Islet precursor cell (in vitro differentiated cells): ENCODE measurements around the gene ATE1.
"Not testable (repeated sequence)": the region's sequence is repeated elsewhere in the genome, so short reads cannot be mapped to it uniquely, and the experiment has no call there.

Experiments used
- DNase-seq: peaks from one replicate; pipeline ENCODE4 v3.0.0-alpha.2; 2018

ATE1 gene

DNA sequence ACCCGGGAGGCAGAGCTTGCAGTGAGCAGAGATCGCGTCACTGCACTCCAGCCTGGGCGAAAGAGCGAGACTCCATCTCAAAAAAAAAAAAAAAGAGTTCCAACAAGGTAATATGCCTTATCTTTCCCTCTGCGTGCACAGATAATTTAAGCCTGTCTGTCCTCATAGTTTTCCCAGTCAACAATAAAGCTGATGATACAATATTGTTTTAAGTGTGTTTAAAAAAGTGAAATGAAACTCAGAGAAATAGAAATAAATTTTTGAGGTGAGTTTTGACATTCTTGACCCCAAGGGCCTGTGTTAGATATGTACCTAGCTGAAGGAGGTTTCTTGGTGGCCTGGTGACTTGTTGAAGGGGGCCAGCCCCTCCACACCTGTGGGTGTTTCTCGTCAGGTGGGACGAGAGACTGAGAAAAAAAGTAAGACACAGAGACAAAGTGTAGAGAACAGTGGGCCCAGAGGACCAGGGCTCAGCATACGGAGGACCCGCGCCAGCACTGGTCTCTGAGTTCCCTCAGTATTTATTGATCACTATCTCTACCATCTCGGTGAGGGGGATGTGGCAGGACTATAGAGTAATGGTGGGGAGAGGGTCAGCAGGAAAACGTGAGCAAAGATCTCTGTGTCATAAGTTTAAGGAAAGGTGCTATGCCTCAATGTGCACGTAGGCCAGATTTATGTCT lies 1.9 kb upstream of the ATE1 start:
- DNase-seq: not testable (repeated sequence)

DNA sequence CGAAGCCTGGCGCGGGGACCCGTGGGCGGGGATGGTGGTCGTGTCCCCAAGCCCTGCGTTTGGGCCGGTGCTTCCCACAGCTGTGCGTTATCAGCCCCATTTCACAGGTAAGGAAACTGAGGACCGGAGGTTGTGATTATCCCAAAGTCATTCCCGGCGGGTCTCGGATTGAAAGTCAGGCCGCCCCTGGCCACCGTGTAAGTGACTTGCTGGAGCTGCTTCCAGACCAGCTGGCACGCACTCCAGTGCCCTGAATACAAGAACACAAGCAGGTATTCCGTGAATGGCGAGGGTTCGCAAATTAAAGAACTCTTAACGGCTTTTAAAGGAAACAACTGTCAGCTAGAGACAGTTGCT lies 675 bp upstream of the ATE1 start:
- DNase-seq: peak; percentile 57

DNA sequence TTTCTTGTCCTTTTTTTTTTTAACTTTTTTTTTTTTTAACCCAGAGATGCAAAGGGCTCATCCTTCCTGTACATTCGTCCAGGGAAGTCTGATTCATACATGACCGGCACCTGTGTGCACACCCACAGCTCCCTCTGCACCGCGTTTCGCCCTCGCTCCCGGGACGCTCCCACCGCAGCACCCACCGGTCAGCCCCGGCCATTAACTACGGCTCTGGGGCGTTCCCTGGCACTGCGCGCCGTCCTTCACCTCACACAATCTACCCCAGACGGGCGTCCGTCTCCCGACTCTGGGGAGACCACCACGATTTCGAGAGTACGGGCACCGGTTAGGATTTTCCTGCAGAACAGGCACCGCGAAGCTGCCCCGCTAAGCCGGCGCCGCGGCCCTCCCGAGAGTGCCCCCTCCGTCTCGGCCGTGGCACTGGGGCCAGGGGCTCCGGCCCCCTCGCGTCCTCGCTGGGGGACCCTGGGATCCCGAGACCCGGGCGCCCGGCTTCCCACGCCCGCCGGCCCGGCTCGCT lies 452 bp downstream of the ATE1 start:
- DNase-seq: peak; percentile 79

DNA sequence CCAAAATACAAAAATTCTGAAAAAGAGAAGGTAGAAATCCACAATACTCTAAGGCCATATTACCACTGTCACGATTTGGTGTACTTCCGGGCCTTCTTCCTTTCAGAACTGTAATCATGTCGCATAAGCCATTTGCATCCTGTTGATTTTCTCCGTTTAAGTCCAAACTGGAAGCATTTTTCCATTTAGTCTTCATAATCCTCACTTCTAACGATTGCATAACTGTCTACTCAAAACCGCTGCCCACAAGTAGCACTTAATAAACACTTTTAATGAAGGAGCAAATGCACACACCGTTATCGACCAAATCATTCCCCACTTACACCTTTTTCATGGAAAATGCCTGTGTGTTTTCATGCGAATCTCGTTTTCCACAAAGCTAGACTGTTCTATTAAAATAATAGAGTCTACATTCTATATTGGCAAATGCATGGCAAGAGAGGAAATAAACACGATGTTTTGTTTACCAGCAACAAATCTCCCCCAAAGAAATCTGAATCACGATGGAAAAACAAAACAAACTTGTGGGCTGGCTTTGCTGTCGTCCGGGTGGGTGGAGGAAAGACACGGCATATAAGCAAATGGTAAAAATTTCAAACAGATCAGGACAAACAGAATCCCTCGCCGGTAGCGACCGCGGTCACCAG lies 1.0 kb downstream of the ATE1 start:
- DNase-seq: no peak

DNA sequence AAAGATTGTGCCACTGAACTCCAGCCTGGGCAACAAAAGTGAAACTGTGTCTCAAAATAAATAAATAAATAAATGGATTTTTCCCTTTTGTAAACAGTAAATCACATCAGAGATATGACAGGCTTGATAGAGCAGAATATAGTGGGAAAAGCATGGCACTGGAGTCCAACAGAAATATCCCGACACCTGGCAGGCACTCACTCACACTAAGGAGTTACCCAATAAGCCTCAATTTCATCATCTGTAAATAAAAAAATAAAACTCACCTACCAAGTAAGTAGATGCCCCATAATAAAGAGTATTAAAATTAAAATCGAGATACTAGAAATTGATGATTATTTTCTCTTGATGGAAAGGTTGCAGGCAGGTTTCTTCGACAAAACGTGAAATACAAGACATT lies 1.7 kb downstream of the ATE1 start:
- DNase-seq: no peak

DNA sequence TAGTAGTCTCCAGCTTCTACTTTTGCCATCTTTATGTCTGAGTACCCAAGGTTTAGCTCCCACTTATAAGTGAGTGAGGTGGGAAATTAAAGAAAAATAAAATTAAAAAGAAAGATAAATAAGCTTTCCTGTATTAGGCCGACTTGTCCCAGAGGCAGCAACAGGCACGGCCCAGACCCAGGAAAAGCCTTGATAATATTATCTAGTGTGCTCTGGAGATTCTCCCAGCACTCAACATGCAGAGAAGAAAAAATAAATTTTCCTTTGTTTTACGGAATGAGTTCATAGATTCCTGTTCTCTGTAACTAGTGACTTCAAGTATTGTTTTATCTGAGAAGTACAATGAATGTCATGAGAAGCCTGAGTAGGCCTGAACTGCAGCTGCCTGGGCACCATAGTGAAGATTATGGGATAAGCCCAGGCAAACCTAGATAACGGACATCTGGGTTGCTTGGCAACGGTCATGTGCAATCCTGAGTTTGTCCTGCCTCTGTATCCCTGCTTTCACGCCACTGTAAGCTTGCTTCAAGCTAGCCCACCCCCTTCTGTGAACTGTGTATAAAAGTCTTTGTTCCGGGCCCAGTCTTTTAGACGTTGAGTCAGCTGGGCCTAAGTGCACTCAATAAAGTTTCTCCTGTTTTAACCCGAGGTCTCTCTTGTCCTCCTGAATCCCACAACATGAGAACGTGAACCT lies 6.4 kb downstream of the ATE1 start:
- DNase-seq: peak; percentile 59

DNA sequence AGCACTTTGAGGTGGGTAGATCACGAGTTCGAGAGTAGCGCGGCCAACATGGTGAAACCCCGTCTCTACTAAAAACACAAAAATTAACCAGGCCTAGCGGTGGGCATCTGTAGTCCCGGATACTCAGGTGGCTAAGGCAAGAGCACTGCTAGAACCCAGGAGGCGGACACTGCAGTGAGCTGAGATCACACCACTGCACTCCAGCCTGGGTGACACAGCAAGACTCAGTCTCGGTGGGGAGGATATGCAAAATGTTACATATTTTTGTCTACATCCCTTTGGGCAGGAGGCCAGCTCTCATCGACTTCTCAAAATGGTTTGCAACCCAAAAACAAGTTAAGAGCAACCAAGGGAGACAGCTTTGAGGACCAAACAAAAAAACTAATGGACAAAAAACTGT lies 8.2 kb downstream of the ATE1 start:
- DNase-seq: no peak

DNA sequence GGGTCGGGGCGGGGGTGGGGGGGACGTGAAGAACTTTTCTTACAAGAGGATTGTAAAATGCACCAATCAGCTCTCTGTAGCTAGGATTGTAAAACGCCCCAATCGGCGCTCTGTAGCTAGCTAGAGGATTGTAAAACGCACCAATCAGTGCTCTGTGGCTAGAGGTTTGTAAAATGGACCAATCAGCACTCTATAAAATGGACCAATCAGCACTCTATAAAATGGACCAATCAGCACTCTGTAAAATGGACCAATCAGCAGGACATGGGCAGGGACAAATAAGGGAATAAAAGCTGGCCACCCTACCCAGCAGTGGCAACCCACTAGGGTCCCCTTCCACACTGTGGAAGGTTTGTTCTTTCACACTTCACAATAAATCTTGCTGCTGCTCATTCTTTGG lies 9.0 kb downstream of the ATE1 start:
- DNase-seq: not testable (repeated sequence)

DNA sequence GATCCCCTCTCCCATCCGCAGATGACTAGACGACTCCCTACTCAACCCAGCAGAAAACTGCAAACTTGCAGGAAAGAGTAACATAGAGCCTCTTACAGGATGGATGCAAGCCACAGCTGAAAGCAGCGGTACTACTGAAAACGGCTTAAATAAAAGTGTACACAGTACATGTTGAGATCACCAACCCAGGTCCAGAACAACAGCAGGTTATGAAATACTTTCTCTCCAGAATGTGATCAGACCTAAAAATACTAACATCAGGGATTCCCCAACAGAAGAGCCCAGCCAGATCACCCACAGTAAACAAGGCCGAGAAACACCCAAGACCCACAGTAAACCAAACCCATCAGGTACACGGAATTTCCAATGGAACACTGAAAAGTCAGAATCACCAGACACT lies 13.2 kb downstream of the ATE1 start:
- no peak for DNase-seq

DNA sequence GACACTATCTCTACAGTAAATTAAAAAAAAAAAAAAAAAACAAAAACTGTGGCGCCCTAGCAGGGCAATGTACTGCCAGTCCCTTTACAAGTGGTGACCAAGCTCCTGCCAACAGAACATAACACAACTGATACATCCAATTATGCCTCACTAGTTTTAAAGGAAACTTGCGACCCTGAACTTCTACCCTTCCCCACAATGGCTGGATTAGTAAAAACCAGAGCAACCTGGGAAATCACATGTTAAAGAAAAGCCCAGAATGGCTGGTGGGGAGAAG lies 16.5 kb downstream of the ATE1 start:
- DNase-seq: no peak

DNA sequence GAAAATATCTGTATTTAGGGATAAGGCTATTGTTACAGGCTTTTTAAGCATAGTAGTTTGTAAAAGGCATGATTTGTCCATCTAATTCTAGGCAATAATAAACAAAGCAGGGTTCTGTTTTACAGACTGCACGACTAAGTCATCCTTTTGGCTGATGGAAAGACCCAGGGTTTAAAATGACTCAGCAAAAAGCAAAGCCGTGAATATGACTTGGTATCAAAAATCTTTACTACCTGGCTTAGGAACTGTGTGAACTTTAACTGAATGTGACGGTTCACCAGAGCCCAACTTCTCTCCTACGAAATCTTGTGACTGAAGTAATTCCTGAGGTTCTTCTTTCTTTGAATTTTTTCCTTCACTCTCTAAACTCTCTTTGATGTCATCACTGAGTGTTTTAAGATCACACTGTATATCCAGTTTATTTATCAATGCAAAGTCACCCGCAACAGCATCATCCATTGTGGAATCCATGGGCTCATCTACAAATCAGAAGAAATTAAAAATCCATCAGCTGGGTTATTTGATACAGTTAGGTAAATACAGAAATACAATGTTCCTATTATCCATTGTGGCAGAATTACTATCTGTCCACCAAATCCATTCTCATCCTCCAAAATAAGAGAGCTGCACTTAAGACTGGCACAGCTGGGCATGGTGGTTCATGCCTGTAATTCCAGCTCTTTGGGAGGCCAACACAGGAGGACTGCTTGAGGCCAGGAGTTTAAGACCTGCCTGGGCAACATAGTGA lies 17.0 kb downstream of the ATE1 start:
- no peak for DNase-seq

DNA sequence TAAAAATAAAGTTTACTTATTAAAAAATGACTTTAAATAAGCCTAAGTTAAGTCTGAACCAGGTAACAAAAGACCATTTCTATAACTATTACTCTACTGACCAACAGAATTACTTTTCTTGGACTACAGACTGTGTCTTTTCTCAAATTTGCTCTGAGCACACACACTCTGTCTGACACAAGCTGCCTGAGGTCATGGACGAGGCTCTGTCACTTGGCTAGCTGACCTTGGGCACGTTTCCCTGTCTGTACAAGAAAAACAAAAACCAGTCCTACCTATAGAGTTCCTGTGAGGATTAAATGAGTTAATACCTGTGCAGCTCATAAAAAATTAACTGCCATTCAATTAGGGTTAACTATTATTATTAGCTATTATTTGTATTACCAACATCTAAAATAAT lies 22.9 kb downstream of the ATE1 start:
- DNase-seq: no peak

DNA sequence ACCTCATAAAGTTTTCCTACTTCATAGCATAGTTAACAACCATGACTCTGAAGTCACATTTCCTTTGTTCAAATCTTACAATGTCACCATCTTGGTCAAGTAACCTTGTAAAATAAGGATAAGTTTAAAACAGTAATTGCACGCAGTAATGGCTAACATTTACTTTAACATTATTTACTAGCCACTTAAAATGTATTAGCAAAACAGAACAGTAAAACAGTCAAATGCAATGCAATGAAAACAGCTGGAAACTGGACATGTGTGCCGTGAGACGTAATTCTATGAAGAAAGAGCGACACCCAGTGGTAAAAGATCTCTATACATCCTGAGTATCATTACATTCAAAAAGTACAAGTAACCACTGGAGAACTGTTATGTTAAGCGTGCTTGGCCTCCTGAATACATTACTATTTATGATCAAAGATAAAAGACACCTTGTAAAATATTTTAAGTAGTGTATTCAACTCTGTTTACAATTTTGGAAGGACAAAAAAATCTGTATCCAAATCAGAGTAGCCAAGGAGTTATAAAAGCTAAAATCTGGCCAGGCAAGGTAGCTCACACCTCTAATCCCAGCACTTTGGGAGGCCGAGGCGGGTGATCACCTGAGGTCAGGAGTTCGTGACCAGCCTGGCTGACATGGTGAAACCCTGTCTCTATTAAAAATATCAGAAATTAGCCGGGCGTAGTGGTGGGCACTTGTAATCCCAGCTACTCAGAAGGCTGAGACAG lies 27.2 kb downstream of the ATE1 start:
- DNase-seq: no peak

DNA sequence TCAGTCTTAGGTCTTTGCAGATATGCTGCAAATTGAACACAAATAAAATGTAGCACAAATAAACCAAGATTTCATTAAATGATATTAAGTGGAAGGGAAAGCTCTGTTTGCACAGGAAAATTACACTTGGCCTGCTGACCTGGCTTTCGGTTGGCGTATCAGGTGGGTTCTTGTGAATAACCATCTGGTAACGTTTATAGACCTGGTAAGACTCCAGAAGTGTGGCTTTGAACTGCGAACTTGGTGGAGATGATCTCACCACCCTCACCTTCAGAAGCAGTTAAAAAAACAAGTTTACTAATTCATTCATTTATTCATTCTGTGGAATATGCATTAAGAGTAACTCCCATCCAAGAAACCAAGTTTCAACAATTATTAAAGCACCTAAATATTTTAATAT lies 28.1 kb downstream of the ATE1 start:
- DNase-seq: no peak

DNA sequence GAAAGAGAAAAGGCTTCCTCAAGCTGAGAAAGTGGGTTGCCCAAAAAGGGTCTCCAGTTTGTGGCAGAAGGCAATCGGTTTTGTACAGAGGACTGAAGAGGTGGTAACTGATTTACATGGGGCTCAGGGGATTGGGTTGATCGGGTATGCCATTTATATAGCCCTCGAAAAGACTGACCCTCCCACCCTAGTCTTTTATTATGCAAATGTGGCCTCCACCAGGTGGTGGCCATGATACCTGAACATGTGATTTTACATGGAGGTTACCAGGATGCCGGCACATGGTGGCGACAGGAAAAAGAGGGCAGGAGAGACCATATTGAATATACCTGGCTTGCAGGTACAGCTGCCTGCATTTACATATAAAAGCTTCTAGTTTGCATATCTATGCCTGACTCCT lies 36.7 kb downstream of the ATE1 start:
- no peak for DNase-seq

DNA sequence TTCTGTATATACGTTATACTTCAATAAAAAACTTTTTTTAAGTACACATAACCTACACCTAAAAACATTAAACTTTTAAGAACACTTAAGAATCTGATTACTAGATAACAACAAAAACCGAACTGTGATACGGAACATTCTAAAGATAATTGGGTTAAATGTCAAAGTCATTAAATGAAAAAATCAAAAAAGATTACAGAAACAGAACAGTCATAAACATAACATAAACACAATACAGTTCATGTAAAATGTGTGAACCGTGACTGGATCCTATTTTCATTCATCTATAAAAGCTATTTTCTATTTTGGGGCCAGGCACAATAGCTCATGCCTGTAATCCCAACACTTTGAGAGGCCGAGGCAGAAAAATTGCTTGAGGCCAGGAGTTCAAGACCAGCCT lies 38.6 kb downstream of the ATE1 start:
- DNase-seq: no peak

DNA sequence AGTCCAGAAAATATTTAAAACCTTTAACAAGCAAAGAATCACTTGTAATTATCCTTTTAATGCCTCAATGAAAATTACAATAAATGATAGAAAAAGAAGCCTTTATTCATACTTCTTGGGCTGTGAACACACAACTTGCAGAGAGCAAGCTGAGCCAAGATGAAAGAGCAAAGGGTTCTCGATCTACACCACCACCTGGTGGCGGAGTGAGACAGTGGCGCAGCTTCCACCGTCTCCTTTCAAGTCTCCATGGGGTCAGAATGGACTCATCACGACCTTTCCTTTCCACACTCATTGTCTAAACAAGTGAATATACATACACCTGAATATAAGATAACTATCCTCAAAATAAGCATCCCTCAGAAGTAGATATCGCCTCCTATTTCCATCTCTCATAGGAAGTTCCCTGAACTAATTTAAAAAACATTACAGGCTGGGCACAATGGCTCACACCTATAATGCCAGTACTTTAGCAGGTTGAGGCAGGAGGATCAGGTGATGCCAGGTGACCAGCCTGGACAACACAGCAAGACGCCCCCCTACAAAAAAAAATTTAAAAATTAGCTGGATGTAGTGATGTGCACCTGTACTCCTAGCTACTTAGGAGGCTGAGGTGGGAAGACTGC lies 40.7 kb downstream of the ATE1 start:
- peak; percentile 80 for DNase-seq

DNA sequence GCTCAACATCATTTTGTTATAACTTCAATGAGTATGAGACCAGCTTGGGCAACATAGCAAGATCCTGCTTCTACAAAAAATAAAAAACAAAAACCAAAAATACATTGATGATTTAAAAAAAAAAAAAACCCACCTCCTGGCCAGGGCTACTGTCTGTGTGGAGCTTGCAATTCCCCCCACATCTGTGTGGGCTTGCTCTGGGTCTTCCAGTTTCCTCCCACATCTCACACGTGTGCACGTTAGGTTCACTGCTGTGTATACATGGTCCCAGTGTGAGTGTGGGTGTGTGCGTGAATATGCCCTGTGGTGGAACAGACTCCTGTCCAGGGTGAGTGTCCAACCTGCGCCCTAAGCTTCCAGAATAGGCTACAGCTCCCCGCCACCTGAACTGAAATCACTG lies 41.6 kb downstream of the ATE1 start:
- no peak for DNase-seq

DNA sequence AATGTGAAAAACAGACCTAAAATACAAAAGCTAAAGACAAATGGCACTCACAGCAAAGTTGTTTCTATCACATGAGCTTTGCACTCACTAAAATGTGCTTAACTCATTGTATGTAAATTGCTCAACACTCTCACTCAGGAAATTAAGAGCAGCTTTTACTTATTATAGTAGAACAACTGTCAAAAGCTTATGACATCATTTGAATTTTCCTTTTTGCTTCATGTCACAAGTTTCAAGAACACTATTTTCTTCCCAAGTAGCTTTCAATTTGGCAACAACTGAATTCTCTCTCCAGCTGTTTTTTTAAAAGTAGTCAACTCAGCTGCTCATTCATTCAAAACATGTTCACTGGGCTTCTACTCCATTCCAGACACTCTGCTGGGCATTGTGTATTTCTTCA lies 46.9 kb downstream of the ATE1 start:
- DNase-seq: no peak

DNA sequence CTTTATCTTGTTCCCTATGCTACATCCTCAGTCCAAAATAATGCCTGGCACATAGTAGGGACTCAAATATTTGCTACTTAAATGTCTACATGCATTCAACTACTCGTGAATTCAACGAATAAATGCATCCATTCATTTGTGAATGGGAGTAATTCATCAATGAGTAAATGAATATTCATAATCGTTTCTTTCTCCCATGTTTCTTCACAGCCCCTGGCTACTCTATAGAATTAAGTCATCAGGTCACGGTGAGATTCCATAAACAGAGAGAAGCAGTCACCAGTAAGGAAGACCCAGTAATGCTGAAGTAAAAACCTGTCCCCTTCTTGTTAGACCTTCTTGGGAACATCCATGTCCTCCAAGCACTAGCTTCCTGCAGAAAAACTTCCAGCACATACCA lies 48.4 kb downstream of the ATE1 start:
- no peak for DNase-seq

DNA sequence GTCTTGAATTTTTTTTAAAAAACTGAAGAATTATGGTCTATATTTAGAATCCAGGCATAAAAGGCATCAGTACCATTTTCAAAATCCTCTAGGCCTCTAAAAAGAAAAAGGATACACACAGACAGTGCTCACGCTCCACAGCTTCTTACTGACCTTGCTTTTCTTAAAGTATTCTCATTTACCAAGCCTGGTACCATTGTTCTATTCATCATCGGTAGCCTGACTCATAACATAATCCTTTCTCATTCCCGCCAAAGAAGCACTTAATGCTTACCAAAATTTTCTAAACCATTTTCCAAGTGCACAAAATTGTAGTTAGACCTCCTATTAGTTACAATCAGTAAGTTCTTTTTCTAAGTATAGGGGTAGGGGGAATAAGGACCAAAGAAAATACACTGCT lies 54.6 kb downstream of the ATE1 start:
- no peak for DNase-seq

DNA sequence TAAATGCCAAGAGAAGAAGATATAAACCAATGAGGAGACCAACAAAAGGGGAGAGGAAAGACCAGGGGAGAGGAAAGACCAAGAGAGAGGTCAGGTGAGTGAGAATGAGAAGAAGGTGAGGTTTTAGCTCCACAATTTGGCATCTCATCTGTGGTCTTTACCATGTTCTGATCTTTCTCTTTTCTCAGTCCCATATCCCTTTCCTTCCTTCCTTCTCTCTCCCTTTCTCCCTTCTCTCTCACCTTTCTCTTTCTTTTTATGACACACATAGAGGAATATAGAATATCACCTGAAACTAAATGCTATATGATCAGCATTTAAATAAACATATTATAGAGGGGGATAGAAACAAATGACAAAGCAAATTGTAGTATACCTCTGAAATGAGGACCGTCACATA lies 57.4 kb downstream of the ATE1 start:
- DNase-seq: no peak

DNA sequence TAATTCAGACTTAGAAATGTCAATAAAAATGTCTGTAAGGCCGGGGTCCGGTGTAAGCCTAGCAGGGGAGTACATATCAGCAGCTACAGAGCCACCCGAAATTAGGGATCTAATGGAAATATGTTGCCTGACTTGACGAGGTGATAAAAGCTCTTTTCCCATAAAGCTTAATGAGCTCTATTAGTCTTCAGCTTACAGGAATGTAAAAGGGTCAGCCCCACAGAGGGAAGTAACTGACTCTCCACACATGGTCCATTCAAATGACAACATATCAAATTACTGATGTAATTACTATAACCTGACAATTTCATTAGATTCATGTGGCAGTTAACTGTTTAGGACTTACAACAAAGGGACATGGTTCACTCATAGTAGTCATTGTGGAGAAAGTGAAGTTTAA lies 62.3 kb downstream of the ATE1 start:
- no peak for DNase-seq
